Mucosa of descending colon (tissue), 3 donors: ENCODE results near the gene OR10G8. TPM values are rescaled to one million over a fixed set of nuclear protein-coding genes. Genes with fewer than 3 reads are reported as not detected.

Experiments
- ATAC-seq: fragments of 200-7000 bp; cut with Tn5 transposase; one replicate; pipeline ENCODE4 v1.9.1; 2020; ENCODE audit warnings: mild to moderate bottlenecking, moderate library complexity
- DNase-seq, 3 donors: peaks; one replicate each; pipeline ENCODE4 v3.0.0-alpha.2; 2020
- H3K36me3 ChIP-seq: fragments of 200-600 bp; one replicate; pipeline ENCODE4 v1.8.0; 2021; ENCODE audit warnings: low read depth, mild to moderate bottlenecking
- H3K4me1 ChIP-seq: fragments of 200-600 bp; one replicate; pipeline ENCODE4 v1.8.0; 2021; ENCODE audit warnings: low read depth, mild to moderate bottlenecking
- H3K4me3 ChIP-seq: fragments of 200-600 bp; one replicate; pipeline ENCODE4 v1.8.0; 2021; ENCODE audit warnings: mild to moderate bottlenecking
- H3K9me3 ChIP-seq: fragments of 200-600 bp; one replicate; pipeline ENCODE4 v1.8.0; 2021; ENCODE audit warnings: mild to moderate bottlenecking
- CTCF ChIP-seq: fragments of 200-600 bp; IDR thresholded peaks from one replicate; pipeline ENCODE4 v1.8.0; 2022; ENCODE audit warnings: antibody characterized with exemption, mild to moderate bottlenecking
- intact Hi-C, 2 donors: fragments of 100-400 bp; cut with DNase I in 1 of 2; cut with micrococcal nuclease in 1 of 2; formaldehyde crosslinking; loops; one replicate each; pipeline versions ENCODE4 v1.11.0 to v1.11.1; 2022; cut with DNase I, micrococcal nuclease
- total RNA-seq, 3 donors: library from RNA; stranded (reverse); fragmentation: NEBNext Ultra II Directional in 2 of 3; extraction: Animal tissue kit (Norgen Biotek cat#: 25700) in 2 of 3; gene quantifications; one replicate each; pipeline versions ENCODE4 v1.2.1 to v1.2.4, GENCODE V29; 2021 to 2023
- donor health status: DM: no; HTN: no; CAD: no; lungs with moderate emphysema.
- donor health status: DM: no; HTN: no; CAD: no.
- donor health status: DM: no; HTN: yes; CAD: no.

The OR10G8 gene
- total RNA-seq, 3 donors from 2014 or later: 0.46 TPM; not detected in 2

- no peak overlapping the region for H3K4me3 ChIP-seq
- intact Hi-C loops: no loop called here
- no peaks in the 10 kb centered on the region for H3K36me3 ChIP-seq
- no peak for TF ChIP-seq CTCF
- H3K9me3 ChIP-seq: no peaks in the 10 kb centered on the region
- DNase-seq (no peak), ATAC-seq (no peak)
- no peaks in the 10 kb centered on the region for H3K4me1 ChIP-seq
Observed at GRCh38 chr11:124036666-124037065, 10.1 kb downstream of the OR10G8 start.

- intact Hi-C loops: no loop called here
- ATAC-seq: no peak
- Histone ChIP-seq H3K36me3 (no peaks in the 10 kb centered on the region), H3K4me1 (no peaks in the 10 kb centered on the region), H3K9me3 (no peaks in the 10 kb centered on the region), H3K4me3 (no peak overlapping the region)
- DNase-seq: no peak
- TF ChIP-seq CTCF: no peak
Observed at GRCh38 chr11:124039557-124039956, 13.0 kb downstream of the OR10G8 start.

GRCh38 chr11:124041254-124041653 is 14.7 kb downstream of the OR10G8 start, which contains the start of gene OR10G7:
TSS of gene OR10G7 (minus strand) at chr11:124041325. CDS start at chr11:124039001, 2,324 bp downstream.
- DNase-seq: no peak
- no peak for TF ChIP-seq CTCF
- Histone ChIP-seq H3K9me3 (no peaks in the 10 kb centered on the region), H3K4me3 (no peak within 1 kb of the TSS), H3K4me1 (no peaks in the 10 kb centered on the region), H3K36me3 (no peaks in the 10 kb centered on the region)
- no peak for ATAC-seq
- intact Hi-C loops: no loop called here

GRCh38 chr11:124043420-124043819 is 16.8 kb downstream of the OR10G8 start:
- no peak overlapping the region for H3K4me3 ChIP-seq
- no peak for ATAC-seq
- no peaks in the 10 kb centered on the region for H3K36me3 ChIP-seq
- intact Hi-C loops: no loop called here
- H3K9me3 ChIP-seq: no peaks in the 10 kb centered on the region
- no peak for TF ChIP-seq CTCF
- no peaks in the 10 kb centered on the region for H3K4me1 ChIP-seq
- DNase-seq: no peak

- Histone ChIP-seq H3K9me3 (no peaks in the 10 kb centered on the region), H3K4me3 (no peak overlapping the region), H3K36me3 (no peaks in the 10 kb centered on the region), H3K4me1 (no peaks in the 10 kb centered on the region)
- no peak for DNase-seq
- ATAC-seq: no peak
- intact Hi-C loops: no loop called here
- no peak for TF ChIP-seq CTCF
Observed at GRCh38 chr11:124050748-124051147, 24.1 kb downstream of the OR10G8 start.

GRCh38 chr11:124052966-124053365 is 26.4 kb downstream of the OR10G8 start:
- intact Hi-C loops: no loop called here
- ATAC-seq: no peak
- no peak for TF ChIP-seq CTCF

More at GRCh38 chr11:124052966-124053365, 26.4 kb downstream of the OR10G8 start:
- no peak overlapping the region for H3K4me3 ChIP-seq
- H3K4me1 ChIP-seq: no peaks in the 10 kb centered on the region
- H3K36me3 ChIP-seq: no peaks in the 10 kb centered on the region
- no peak for DNase-seq
- no peaks in the 10 kb centered on the region for H3K9me3 ChIP-seq
